Colonic mucosa (tissue), 4 donors: Measurements from ENCODE around the gene CPEB4. TPM values are rescaled to one million over a fixed set of nuclear protein-coding genes. Genes with fewer than 3 reads are reported as not detected.

ENCODE experiments used
- DNase-seq: peaks from one replicate; pipeline ENCODE4 v3.0.0-alpha.2; 2020
- H3K27ac ChIP-seq: fragments of 200-600 bp; one replicate; pipeline ENCODE4 v1.8.0; 2021
- H3K27me3 ChIP-seq: fragments of 200-600 bp; one replicate; pipeline ENCODE4 v1.8.0; 2021
- H3K36me3 ChIP-seq: fragments of 200-600 bp; one replicate; pipeline ENCODE4 v1.8.0; 2021
- H3K4me1 ChIP-seq: fragments of 200-600 bp; one replicate; pipeline ENCODE4 v1.8.0; 2021; ENCODE audit warnings: mild to moderate bottlenecking
- H3K4me3 ChIP-seq: fragments of 200-600 bp; one replicate; pipeline ENCODE4 v1.8.0; 2021
- H3K9ac ChIP-seq, 2 donors: one replicate each; pipeline ENCODE4 v1.7.0; 2013; ENCODE audit warnings: control low read depth in 2 of 2, low read depth in 2 of 2, low read length in 2 of 2
- H3K9me3 ChIP-seq: fragments of 200-600 bp; one replicate; pipeline ENCODE4 v1.8.0; 2021
- CTCF ChIP-seq: fragments of 200-600 bp; IDR thresholded peaks from one replicate; pipeline ENCODE4 v1.8.0; 2022; ENCODE audit warnings: antibody characterized with exemption, mild to moderate bottlenecking
- intact Hi-C: fragments of 100-400 bp; cut with DNase I; formaldehyde crosslinking; loops from one replicate; pipeline ENCODE4 v1.14.1; 2022
- total RNA-seq, 2 donors: library from RNA; stranded (reverse); fragmentation: NEBNext Ultra II Directional in 1 of 2; extraction: Animal tissue kit (Norgen Biotek cat#: 25700) in 1 of 2; gene quantifications; one replicate each; pipeline ENCODE4 v1.2.1, GENCODE V29; 2021
- donor health status: healthy.
- donor health status: DM: no; HTN: no; CAD: no.
- donor health status: DM: no; HTN: no; CAD: no.

Gene CPEB4
- total RNA-seq, 2 donors from 2014 or later: 23.3 to 41.7 TPM

GRCh38 chr5:173903396-173904140 is 15.4 kb downstream of the CPEB4 start:
- Histone ChIP-seq H3K36me3 (no peaks in the 10 kb centered on the region), H3K27me3 (no peaks in the 10 kb centered on the region), H3K4me1 (no peaks in the 10 kb centered on the region), H3K9ac (no peak overlapping the region), H3K9me3 (no peaks in the 10 kb centered on the region), H3K27ac (no peak overlapping the region), H3K4me3 (no peak overlapping the region)
- intact Hi-C loops: no loop called here
- TF ChIP-seq CTCF: no peak
- DNase-seq: no peak

GRCh38 chr5:173904151-173904550 is 16.0 kb downstream of the CPEB4 start:
- no peaks in the 10 kb centered on the region for H3K4me1 ChIP-seq
- no peak overlapping the region for H3K27ac ChIP-seq
- no peak for DNase-seq
- no peaks in the 10 kb centered on the region for H3K27me3 ChIP-seq
- intact Hi-C loops: no loop called here
- no peak overlapping the region for H3K9ac ChIP-seq
- no peaks in the 10 kb centered on the region for H3K9me3 ChIP-seq
- no peak for TF ChIP-seq CTCF
- H3K4me3 ChIP-seq: no peak overlapping the region
- H3K36me3 ChIP-seq: no peaks in the 10 kb centered on the region

- no peaks in the 10 kb centered on the region for H3K27me3 ChIP-seq
- no peak overlapping the region for H3K9ac ChIP-seq
- H3K4me1 ChIP-seq: no peaks in the 10 kb centered on the region
- no peak overlapping the region for H3K4me3 ChIP-seq
- intact Hi-C loops: no loop called here
- H3K9me3 ChIP-seq: no peaks in the 10 kb centered on the region
- TF ChIP-seq CTCF: no peak
- no peak for DNase-seq
- H3K27ac ChIP-seq: no peak overlapping the region
- H3K36me3 ChIP-seq: no peaks in the 10 kb centered on the region
These were observed 19.1 kb downstream of the CPEB4 start for GRCh38 chr5:173907284-173907683.

DNA sequence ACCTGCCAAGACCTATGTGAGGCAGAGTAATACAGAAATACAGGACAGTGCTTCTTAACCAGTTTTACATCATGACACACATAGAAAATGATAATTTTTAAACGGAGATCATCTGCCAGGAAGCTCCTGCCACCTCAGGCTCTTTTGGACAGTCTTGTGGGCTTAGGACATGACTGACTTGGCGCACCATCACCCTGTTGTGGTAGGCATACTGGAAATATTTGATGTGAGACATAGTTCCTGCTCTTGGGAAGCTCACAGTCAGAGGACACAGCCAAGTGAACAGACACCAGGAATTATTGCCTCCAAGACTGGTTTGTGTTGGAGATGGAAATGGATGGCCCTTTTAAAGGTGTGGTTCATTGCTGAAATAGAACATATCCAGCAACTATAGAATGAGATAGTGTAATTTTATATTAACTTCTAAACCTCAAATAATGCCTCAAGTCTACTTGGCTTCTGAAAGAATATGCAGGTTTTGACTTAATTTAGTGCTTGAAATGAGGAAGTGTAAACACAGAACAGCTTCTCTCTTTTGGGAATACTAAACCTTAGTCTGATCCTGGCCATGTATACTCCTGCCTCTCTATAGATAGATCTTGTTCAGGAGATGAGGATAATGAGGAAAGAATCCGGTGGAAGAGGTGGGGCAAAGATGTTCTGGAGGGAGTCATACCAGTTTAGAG is 19.7 kb downstream of the CPEB4 start:
- Histone ChIP-seq H3K9me3 (no peaks in the 10 kb centered on the region), H3K36me3 (no peaks in the 10 kb centered on the region), H3K4me1 (no peaks in the 10 kb centered on the region), H3K27ac (no peak overlapping the region), H3K27me3 (no peaks in the 10 kb centered on the region), H3K4me3 (no peak overlapping the region), H3K9ac (no peak overlapping the region)
- no peak for TF ChIP-seq CTCF
- intact Hi-C loops: no loop called here
- DNase-seq: no peak

GRCh38 chr5:173909199-173909598 is 21.1 kb downstream of the CPEB4 start:
- Histone ChIP-seq H3K9ac (no peak overlapping the region), H3K36me3 (no peaks in the 10 kb centered on the region), H3K4me3 (no peak overlapping the region), H3K9me3 (no peaks in the 10 kb centered on the region), H3K27me3 (no peaks in the 10 kb centered on the region), H3K4me1 (no peaks in the 10 kb centered on the region), H3K27ac (no peak overlapping the region)
- DNase-seq: no peak
- intact Hi-C loops: no loop called here
- TF ChIP-seq CTCF: no peak
